Measurements from ENCODE around the gene CAPZB.
"Not testable (repeated sequence)": the region's sequence is repeated elsewhere in the genome, so short reads cannot be mapped to it uniquely, and the experiment has no call there.

The CAPZB gene

GRCh38 chr1:19497443-19497842 is 12.1 kb upstream of the CAPZB start:
- not testable (repeated sequence) for DNase-seq (ENCODE audit: low read depth)

- DNase-seq (ENCODE audit: low read depth) = no peak
Observed at GRCh38 chr1:19496527-19496874, 11.2 kb upstream of the CAPZB start.

GRCh38 chr1:19495799-19496526 is 10.6 kb upstream of the CAPZB start:
- no peak for DNase-seq (ENCODE audit: low read depth)

- no peak for DNase-seq (ENCODE audit: low read depth)
Observed at GRCh38 chr1:19495000-19495656, 9.8 kb upstream of the CAPZB start.

GRCh38 chr1:19493547-19493946 is 8.2 kb upstream of the CAPZB start:
- no peak for DNase-seq (ENCODE audit: low read depth)

GRCh38 chr1:19489996-19490395 is 4.7 kb upstream of the CAPZB start:
- DNase-seq (ENCODE audit: low read depth) = no peak

GRCh38 chr1:19488136-19488535 is 2.8 kb upstream of the CAPZB start:
- no peak for DNase-seq (ENCODE audit: low read depth)

GRCh38 chr1:19484798-19485361 is 459 bp downstream of the CAPZB start:
- no peak for DNase-seq (ENCODE audit: low read depth)

- no peak for DNase-seq (ENCODE audit: low read depth)
Observed at GRCh38 chr1:19484338-19484797, 971 bp downstream of the CAPZB start.

GRCh38 chr1:19483691-19484090 is 1.6 kb downstream of the CAPZB start:
- DNase-seq (ENCODE audit: low read depth) = no peak

- no peak for DNase-seq (ENCODE audit: low read depth)
Observed at GRCh38 chr1:19483261-19483660, 2.1 kb downstream of the CAPZB start.

- DNase-seq (ENCODE audit: low read depth) = no peak
Observed at GRCh38 chr1:19481826-19482398, 3.4 kb downstream of the CAPZB start.

GRCh38 chr1:19480282-19480681 is 5.1 kb downstream of the CAPZB start:
- DNase-seq (ENCODE audit: low read depth) = no peak

GRCh38 chr1:19479351-19480120 is 5.8 kb downstream of the CAPZB start:
- DNase-seq (ENCODE audit: low read depth) = no peak

GRCh38 chr1:19478322-19478721 is 7.0 kb downstream of the CAPZB start:
- no peak for DNase-seq (ENCODE audit: low read depth)

GRCh38 chr1:19477284-19478249 is 7.8 kb downstream of the CAPZB start:
- no peak for DNase-seq (ENCODE audit: low read depth)

- DNase-seq (ENCODE audit: low read depth) = no peak
Observed at GRCh38 chr1:19476450-19477190, 8.7 kb downstream of the CAPZB start.

- no peak for DNase-seq (ENCODE audit: low read depth)
Observed at GRCh38 chr1:19475296-19475695, 10.0 kb downstream of the CAPZB start.

GRCh38 chr1:19472174-19472573 is 13.2 kb downstream of the CAPZB start:
- no peak for DNase-seq (ENCODE audit: low read depth)

- DNase-seq (ENCODE audit: low read depth) = no peak
Observed at GRCh38 chr1:19469004-19469403, 16.3 kb downstream of the CAPZB start.

Measured in non-pigmented ciliary epithelial cell (primary cell).